HepG2 (cell line): ENCODE results near the gene GOLGB1. TPM values are rescaled to one million over a fixed set of nuclear protein-coding genes. Genes with fewer than 3 reads are reported as not detected.

ENCODE experiments used
- ATAC-seq: fragments of 200-7000 bp; cut with Tn5 transposase; 3 replicates; pipeline ENCODE4 v1.9.1; 2020; ENCODE audit warnings: mild to moderate bottlenecking, moderate library complexity
- BruUV-seq: library from RNA; stranded (reverse); fragments of 400-500 nt; replicated peaks from 2 replicates; lab custom pipeline; 2021; lab: Mats Ljungman, UMichigan
- CTCF ChIA-PET: fragments of 300-600 bp; formaldehyde crosslinking; extraction: SDS; loops from one replicate; lab custom pipeline; 2021; ENCODE audit warnings: low total read pairs, inconsistent platforms, low intra/inter-chr PET ratio; lab: Yijun Ruan, JAX
- POLR2A ChIA-PET: fragments of 350-600 bp; sonication (Branson Sonifier 250); formaldehyde crosslinking; loops from one replicate; lab custom pipeline; 2020; ENCODE audit warnings: antibody characterized with exemption, inconsistent platforms; lab: Yijun Ruan, JAX
- DNase-seq: peaks from one replicate; pipeline ENCODE4 v3.0.0-alpha.2; 2015; ENCODE audit warnings: low spot score
- FAIRE-seq: peaks from 3 replicates; lab custom pipeline; 2011; peaks lifted over from hg19 to GRCh38; lab: Jason Lieb, UNC
- H2AFZ ChIP-seq: one replicate; pipeline ENCODE4 v1.6.1; 2011; ENCODE audit warnings: low read length, inconsistent platforms
- H3K27ac ChIP-seq: fragments of 300-600 bp; 3 replicates; pipeline ENCODE4 v1.8.0; 2011; ENCODE audit warnings: mixed run types, mild to moderate bottlenecking, mixed read lengths, low read length, inconsistent platforms; ENCODE audit not compliant: insufficient read depth; ENCODE audit errors: extremely low read length
- H3K27me3 ChIP-seq, 2 experiments: fragments of 200-600 bp in 1 of 2; 2 replicates in 1 of 2; 3 replicates in 1 of 2; pipeline versions ENCODE4 v1.6.0 to v1.8.0; 2011; ENCODE audit warnings: low read length in 2 of 2, mild to moderate bottlenecking in 2 of 2, moderate library complexity in 2 of 2, inconsistent platforms in 1 of 2; ENCODE audit not compliant: insufficient read depth in 2 of 2, control insufficient read depth in 1 of 2
- H3K36me3 ChIP-seq, 2 experiments: fragments of 200-600 bp in 1 of 2; replicated peaks in 1 of 2; 2 replicates in 1 of 2; 3 replicates in 1 of 2; pipeline versions ENCODE4 v1.5.1 to v1.8.0; 2011; ENCODE audit warnings: low read length in 2 of 2, inconsistent platforms in 1 of 2; ENCODE audit not compliant: insufficient read depth in 2 of 2, control insufficient read depth in 1 of 2
- H3K4me1 ChIP-seq: 2 replicates; pipeline ENCODE4 v1.5.1; 2012; ENCODE audit warnings: low read length, inconsistent platforms; ENCODE audit not compliant: insufficient read depth
- H3K4me2 ChIP-seq: 2 replicates; pipeline ENCODE4 v1.6.0; 2011; ENCODE audit warnings: low read depth, low read length, inconsistent platforms
- H3K4me3 ChIP-seq, 3 experiments: fragments of 200-600 bp in 1 of 3; sonication (generic), shearing (Covaris generic) in 1 of 3; replicated peaks in 1 of 3; 2 replicates each; pipeline ENCODE4 v1.5.1; 2011 to 2016; ENCODE audit warnings: low read length in 3 of 3, inconsistent platforms in 2 of 3, low read depth in 2 of 3, mild to moderate bottlenecking in 2 of 3, control low read depth in 1 of 3, mixed read lengths in 1 of 3; ENCODE audit not compliant: insufficient read depth in 1 of 3
- H3K79me2 ChIP-seq: one replicate; pipeline ENCODE4 v1.6.1; 2011; ENCODE audit warnings: low read length, inconsistent platforms; ENCODE audit not compliant: insufficient read depth
- H3K9ac ChIP-seq: 2 replicates; pipeline ENCODE4 v1.6.0; 2011; ENCODE audit warnings: mild to moderate bottlenecking, low read depth, low read length, inconsistent platforms; ENCODE audit not compliant: insufficient read depth
- H3K9me3 ChIP-seq: 2 replicates; pipeline ENCODE4 v1.5.1; 2012; ENCODE audit warnings: mild to moderate bottlenecking, low read length
- H4K20me1 ChIP-seq: 2 replicates; pipeline ENCODE4 v1.6.0; 2011; ENCODE audit warnings: inconsistent platforms, mild to moderate bottlenecking, low read length, moderate library complexity; ENCODE audit not compliant: insufficient read depth
- NFIB ChIP-seq: sonication (generic); formaldehyde crosslinking; IDR thresholded peaks from 2 replicates; pipeline ENCODE4 v1.9.0; 2021; ENCODE audit warnings: missing genetic modification reagents, mild to moderate bottlenecking, borderline replicate concordance
- PRPF4 ChIP-seq: fragments of 200-400 bp; formaldehyde crosslinking; IDR thresholded peaks from 2 replicates; pipeline ENCODE4 v1.6.1; 2016; ENCODE audit warnings: low read length, low read depth; ENCODE audit not compliant: poor library complexity, severe bottlenecking
- RBAK ChIP-seq: sonication (generic); formaldehyde crosslinking; IDR thresholded peaks from 2 replicates; pipeline ENCODE4 v1.5.1; 2020; ENCODE audit warnings: mild to moderate bottlenecking, missing genetic modification reagents
- ZBTB38 ChIP-seq: sonication (generic); formaldehyde crosslinking; IDR thresholded peaks from 2 replicates; pipeline ENCODE4 v1.5.1; 2020; ENCODE audit warnings: mild to moderate bottlenecking, missing genetic modification reagents
- ZSCAN12 ChIP-seq: sonication (generic); formaldehyde crosslinking; IDR thresholded peaks from 2 replicates; pipeline ENCODE4 v1.9.0; 2021; ENCODE audit warnings: mild to moderate bottlenecking, missing genetic modification reagents
- WGBS: methylation state at CpG from one replicate; pipeline ENCODE4 v1.1.6; 2017; ENCODE audit warnings: low lambda C conversion rate; 5-methylcytosine and 5-hydroxymethylcytosine counted together
- in situ Hi-C: cut with HindIII; loops from 2 replicates; pipeline ENCODE4 v1.10.0; 2017; ENCODE audit warnings: low pct_unique_long_range_greater_than_20kb; ENCODE audit not compliant: extremely low pct_ligation_motif_present
- intact Hi-C: fragments of 100-400 bp; cut with micrococcal nuclease; formaldehyde crosslinking; loops from one replicate; pipeline ENCODE4 v1.10.0; 2022; ENCODE audit not compliant: unreplicated experiment
- polyA plus RNA-seq, 8 experiments: library from polyadenylated mRNA; depleted of rRNA in 3 of 8; stranded (reverse) in 7 of 8; unstranded in 1 of 8; fragments of >200 nt; fragmentation: Illumina TruSeq in 4 of 8; extraction: Trizol in 4 of 8; gene quantifications; 2 replicates each; pipeline versions ENCODE4 v1.2.1 to v1.2.3, GENCODE V29; 2011 to 2016; ENCODE audit warnings: low read depth in 4 of 8, missing spikeins in 1 of 8, mixed read lengths in 1 of 8; ENCODE audit not compliant: insufficient read depth in 1 of 8
- total RNA-seq, 5 experiments: library from RNA; depleted of rRNA; stranded (reverse); fragments of >200 nt; fragmentation: Illumina TruSeq; extraction: Trizol; gene quantifications; 2 replicates each; pipeline ENCODE4 v1.2.3, GENCODE V29; 2016; ENCODE audit warnings: low read depth in 1 of 5
- TF ChIP-seq, protein P1 (sequence below): IDR thresholded peaks from 2 replicates; pipeline ENCODE4 v1.4.0; 2020; ENCODE audit warnings: mild to moderate bottlenecking, missing genetic modification reagents
- TF ChIP-seq, protein P2 (sequence below): sonication (generic); formaldehyde crosslinking; IDR thresholded peaks from 2 replicates; pipeline ENCODE4 v1.4.0; 2020; ENCODE audit warnings: missing genetic modification reagents
- TF ChIP-seq, protein P3 (sequence below): conservative IDR thresholded peaks from 2 replicates; pipeline ENCODE4 v1.6.1; 2018; ENCODE audit warnings: missing genetic modification reagents
- TF ChIP-seq, protein P4 (sequence below): IDR thresholded peaks from 2 replicates; pipeline ENCODE4 v1.6.1; 2016; ENCODE audit warnings: low read depth, missing genetic modification reagents, missing compliant biosample characterization

The GOLGB1 gene
- total and polyA plus RNA-seq, 2 of the 13 experiments (the other 11 are each of a cell fraction or from before 2014, with no cell fraction given), result 13.1 to 39.5 TPM

DNA sequence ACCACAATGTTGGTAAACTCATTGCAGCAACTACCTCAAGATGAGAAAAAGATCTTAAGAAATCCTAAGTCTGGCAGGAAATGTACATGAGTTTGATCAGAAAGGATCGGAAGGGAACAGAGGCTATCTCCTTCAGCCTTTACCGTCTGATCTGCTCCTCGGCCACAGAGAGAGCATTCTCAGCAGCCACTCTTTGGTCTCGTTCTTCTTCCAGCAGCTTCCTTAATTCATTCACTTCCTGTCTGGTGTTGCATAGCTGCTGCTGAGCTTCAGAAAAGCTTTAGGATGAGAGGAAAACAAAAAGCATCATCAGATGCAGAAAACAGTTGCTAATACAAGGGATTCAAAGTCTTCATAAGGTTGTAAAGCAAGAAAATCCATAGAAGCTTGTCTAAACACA is 82.2 kb downstream of the GOLGB1 start:
- FAIRE-seq (no peak), ATAC-seq (no peak), DNase-seq (no peak)
- Histone ChIP-seq H3K36me3 (peaks cover 19 to 68% of the 10 kb centered on the region in 2 experiments), H3K9me3 (no peaks in the 10 kb centered on the region), H3K4me3 (no peak overlapping the region), H3K4me2 (no peak overlapping the region), H3K9ac (no peak overlapping the region), H4K20me1 (no peaks in the 10 kb centered on the region), H3K79me2 (no peaks in the 10 kb centered on the region), H3K27ac (no peak overlapping the region), H3K4me1 (peaks cover 19% of the 10 kb centered on the region; the same call in 1 of the 2 replicates), H3K27me3 (no peaks in the 10 kb centered on the region), H2AFZ (no peak overlapping the region)
- BruUV-seq, result no TSS peak
- WGBS, result 94% methylated on average over 4 of the region's 4 CpGs
- ChIA-PET CTCF (no interaction called here), POLR2A (no interaction called here)
- in situ Hi-C loops, result no loop called here
- intact Hi-C loops, result no loop called here
- TF ChIP-seq ZBTB38, result no peak
- TF ChIP-seq, protein P1, sequence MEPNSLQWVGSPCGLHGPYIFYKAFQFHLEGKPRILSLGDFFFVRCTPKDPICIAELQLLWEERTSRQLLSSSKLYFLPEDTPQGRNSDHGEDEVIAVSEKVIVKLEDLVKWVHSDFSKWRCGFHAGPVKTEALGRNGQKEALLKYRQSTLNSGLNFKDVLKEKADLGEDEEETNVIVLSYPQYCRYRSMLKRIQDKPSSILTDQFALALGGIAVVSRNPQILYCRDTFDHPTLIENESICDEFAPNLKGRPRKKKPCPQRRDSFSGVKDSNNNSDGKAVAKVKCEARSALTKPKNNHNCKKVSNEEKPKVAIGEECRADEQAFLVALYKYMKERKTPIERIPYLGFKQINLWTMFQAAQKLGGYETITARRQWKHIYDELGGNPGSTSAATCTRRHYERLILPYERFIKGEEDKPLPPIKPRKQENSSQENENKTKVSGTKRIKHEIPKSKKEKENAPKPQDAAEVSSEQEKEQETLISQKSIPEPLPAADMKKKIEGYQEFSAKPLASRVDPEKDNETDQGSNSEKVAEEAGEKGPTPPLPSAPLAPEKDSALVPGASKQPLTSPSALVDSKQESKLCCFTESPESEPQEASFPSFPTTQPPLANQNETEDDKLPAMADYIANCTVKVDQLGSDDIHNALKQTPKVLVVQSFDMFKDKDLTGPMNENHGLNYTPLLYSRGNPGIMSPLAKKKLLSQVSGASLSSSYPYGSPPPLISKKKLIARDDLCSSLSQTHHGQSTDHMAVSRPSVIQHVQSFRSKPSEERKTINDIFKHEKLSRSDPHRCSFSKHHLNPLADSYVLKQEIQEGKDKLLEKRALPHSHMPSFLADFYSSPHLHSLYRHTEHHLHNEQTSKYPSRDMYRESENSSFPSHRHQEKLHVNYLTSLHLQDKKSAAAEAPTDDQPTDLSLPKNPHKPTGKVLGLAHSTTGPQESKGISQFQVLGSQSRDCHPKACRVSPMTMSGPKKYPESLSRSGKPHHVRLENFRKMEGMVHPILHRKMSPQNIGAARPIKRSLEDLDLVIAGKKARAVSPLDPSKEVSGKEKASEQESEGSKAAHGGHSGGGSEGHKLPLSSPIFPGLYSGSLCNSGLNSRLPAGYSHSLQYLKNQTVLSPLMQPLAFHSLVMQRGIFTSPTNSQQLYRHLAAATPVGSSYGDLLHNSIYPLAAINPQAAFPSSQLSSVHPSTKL (CRISPR knock-in tag), result no peak
- TF ChIP-seq PRPF4, result no peak
- no peak for TF ChIP-seq NFIB (CRISPR knock-in tag)
- no peak for TF ChIP-seq RBAK
- no peak for TF ChIP-seq ZSCAN12 (CRISPR knock-in tag)
- TF ChIP-seq, protein P2, sequence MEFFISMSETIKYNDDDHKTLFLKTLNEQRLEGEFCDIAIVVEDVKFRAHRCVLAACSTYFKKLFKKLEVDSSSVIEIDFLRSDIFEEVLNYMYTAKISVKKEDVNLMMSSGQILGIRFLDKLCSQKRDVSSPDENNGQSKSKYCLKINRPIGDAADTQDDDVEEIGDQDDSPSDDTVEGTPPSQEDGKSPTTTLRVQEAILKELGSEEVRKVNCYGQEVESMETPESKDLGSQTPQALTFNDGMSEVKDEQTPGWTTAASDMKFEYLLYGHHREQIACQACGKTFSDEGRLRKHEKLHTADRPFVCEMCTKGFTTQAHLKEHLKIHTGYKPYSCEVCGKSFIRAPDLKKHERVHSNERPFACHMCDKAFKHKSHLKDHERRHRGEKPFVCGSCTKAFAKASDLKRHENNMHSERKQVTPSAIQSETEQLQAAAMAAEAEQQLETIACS, result no peak
- TF ChIP-seq, protein P3, sequence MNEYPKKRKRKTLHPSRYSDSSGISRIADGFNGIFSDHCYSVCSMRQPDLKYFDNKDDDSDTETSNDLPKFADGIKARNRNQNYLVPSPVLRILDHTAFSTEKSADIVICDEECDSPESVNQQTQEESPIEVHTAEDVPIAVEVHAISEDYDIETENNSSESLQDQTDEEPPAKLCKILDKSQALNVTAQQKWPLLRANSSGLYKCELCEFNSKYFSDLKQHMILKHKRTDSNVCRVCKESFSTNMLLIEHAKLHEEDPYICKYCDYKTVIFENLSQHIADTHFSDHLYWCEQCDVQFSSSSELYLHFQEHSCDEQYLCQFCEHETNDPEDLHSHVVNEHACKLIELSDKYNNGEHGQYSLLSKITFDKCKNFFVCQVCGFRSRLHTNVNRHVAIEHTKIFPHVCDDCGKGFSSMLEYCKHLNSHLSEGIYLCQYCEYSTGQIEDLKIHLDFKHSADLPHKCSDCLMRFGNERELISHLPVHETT (CRISPR knock-in tag), result no peak
- TF ChIP-seq, protein P4, sequence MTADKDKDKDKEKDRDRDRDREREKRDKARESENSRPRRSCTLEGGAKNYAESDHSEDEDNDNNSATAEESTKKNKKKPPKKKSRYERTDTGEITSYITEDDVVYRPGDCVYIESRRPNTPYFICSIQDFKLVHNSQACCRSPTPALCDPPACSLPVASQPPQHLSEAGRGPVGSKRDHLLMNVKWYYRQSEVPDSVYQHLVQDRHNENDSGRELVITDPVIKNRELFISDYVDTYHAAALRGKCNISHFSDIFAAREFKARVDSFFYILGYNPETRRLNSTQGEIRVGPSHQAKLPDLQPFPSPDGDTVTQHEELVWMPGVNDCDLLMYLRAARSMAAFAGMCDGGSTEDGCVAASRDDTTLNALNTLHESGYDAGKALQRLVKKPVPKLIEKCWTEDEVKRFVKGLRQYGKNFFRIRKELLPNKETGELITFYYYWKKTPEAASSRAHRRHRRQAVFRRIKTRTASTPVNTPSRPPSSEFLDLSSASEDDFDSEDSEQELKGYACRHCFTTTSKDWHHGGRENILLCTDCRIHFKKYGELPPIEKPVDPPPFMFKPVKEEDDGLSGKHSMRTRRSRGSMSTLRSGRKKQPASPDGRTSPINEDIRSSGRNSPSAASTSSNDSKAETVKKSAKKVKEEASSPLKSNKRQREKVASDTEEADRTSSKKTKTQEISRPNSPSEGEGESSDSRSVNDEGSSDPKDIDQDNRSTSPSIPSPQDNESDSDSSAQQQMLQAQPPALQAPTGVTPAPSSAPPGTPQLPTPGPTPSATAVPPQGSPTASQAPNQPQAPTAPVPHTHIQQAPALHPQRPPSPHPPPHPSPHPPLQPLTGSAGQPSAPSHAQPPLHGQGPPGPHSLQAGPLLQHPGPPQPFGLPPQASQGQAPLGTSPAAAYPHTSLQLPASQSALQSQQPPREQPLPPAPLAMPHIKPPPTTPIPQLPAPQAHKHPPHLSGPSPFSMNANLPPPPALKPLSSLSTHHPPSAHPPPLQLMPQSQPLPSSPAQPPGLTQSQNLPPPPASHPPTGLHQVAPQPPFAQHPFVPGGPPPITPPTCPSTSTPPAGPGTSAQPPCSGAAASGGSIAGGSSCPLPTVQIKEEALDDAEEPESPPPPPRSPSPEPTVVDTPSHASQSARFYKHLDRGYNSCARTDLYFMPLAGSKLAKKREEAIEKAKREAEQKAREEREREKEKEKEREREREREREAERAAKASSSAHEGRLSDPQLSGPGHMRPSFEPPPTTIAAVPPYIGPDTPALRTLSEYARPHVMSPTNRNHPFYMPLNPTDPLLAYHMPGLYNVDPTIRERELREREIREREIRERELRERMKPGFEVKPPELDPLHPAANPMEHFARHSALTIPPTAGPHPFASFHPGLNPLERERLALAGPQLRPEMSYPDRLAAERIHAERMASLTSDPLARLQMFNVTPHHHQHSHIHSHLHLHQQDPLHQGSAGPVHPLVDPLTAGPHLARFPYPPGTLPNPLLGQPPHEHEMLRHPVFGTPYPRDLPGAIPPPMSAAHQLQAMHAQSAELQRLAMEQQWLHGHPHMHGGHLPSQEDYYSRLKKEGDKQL, result no peak
